Activated naive CD4-positive, alpha-beta T cell treated with anti-CD3 and anti-CD28 coated beads, Interleukin-2, amount 50 U/mL, for 72 hours (primary cell): Measurements from ENCODE around the gene EFTUD2. TPM values are rescaled to one million over a fixed set of nuclear protein-coding genes. Genes with fewer than 3 reads are reported as not detected.

Experiments
- ATAC-seq, 2 donors: fragments of 150-1000 bp; cut with Tn5 transposase; 2 replicates each; pipeline ENCODE4 v1.10.0; 2021; ENCODE audit warnings: mild to moderate bottlenecking in 2 of 2, moderate library complexity in 2 of 2
- DNase-seq, 2 donors: peaks; one replicate each; pipeline ENCODE4 v3.0.0; 2021 to 2022; ENCODE audit warnings: low spot score in 2 of 2
- H3K27ac Mint-ChIP-seq, 2 donors: one replicate each; pipeline ENCODE4 v1.8.0; 2022; ENCODE audit warnings: mild to moderate bottlenecking in 2 of 2, mixed read lengths in 2 of 2
- H3K36me3 Mint-ChIP-seq, 2 donors: one replicate each; pipeline ENCODE4 v1.8.0; 2022; ENCODE audit warnings: mixed read lengths in 2 of 2
- H3K9me3 Mint-ChIP-seq, 2 donors: one replicate each; pipeline ENCODE4 v1.8.0; 2022; ENCODE audit warnings: mixed read lengths in 2 of 2
- total RNA-seq, 2 donors: library from RNA; stranded (reverse); gene quantifications; one replicate each; pipeline ENCODE4 v1.2.3, GENCODE V29; 2022

Gene EFTUD2
- total RNA-seq, 2 donors from 2014 or later, result 77.8 to 186 TPM

DNA sequence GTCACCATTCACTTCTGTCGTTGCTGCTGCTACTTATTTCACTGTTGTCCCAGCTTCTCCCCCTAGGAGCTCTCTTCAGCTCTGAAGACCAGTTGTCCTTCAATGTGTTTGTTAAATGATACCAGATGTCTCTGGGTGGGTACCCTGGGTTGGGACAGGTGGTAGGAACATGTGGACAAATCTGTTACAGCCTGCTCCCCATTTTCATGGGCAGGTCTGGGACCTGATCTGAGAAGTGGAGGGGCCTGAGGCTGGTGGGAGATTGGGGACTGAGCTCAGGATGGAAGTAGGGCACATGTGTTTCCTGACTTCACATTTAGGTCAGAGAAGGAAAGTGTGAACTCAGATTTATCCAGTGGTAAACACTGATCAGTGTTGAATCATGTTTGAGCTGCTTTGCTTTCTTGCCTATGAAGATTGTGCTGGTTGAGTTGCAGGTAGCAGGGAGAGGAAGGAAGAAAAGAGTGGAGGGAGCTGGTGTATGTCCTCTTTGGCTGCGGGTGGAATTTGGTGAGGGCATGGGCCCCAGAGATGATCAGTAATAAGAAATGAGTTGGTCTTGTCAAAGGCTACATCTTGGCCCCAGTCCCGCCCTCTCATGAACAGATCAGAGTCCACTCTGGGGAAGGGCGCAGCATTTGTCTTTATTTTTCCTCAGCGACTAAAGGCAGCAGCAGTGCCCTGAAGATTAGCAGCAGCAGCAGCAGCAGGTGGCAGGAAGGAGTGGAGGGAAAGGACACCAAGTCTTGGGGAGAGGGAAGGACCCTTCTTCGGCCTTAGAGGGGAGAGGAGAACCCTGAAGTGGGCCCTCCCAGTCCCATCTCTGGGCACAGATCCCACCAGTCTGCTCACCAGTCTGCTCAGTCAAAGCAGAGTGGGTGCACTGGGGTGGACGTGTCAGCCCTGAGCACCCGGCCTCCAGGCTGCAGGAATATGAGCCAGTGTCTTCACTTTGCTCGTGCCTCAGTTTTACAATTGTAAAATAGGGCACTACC is 6.1 kb upstream of the EFTUD2 start:
- no peaks in the 10 kb centered on the region for H3K9me3 Mint-ChIP-seq
- ATAC-seq, result no peak
- H3K27ac Mint-ChIP-seq, result no peak overlapping the region
- no peak for DNase-seq
- no peaks in the 10 kb centered on the region for H3K36me3 Mint-ChIP-seq

DNA sequence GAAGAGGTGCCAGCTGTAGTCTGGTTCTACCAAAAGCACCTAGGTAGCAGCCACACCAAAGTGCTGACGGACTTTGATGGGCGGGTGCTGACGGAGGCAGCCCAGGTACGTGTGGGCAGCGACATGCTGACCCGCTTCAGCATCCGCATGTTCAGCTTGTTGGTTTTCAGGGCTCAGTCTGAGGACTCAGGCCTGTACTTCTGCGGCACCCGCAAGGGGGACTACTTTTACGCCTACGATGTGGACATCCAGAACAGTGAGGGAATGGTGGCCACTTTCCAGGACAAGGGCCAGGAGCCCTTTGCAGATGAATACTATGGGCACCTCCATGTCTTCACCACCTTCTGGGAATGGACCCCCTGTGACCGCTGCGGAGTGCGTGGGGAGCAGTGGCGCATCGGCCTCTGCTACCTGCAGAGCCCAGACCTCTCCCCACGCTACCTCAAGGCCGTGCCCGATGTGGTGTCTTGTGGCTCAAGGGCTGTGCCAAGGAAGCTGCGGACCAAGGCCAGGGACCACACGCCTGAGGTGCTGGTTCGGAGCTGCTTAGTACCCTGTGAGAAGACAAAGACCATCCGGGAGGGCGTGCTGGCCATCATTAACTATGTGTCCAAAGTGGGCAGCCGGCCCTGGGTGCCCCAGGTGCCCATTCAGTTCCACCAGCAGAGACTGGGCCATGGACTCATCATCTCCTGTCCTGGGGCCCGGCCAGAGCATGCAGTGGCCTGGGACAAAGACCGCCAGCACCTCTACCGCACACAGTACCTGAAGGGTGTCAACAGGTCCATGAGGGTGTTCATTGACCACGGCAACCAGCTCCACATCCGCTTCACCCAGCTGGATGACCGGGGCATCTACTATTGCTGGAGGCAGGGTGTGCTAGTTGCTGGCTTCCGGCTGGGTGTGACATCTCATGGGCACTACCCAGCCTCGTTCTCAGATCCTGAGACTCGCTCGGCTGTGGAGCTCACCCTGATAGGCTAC is 5.0 kb upstream of the EFTUD2 start:
- H3K27ac Mint-ChIP-seq, result no peak overlapping the region
- DNase-seq, result no peak
- ATAC-seq, result no peak
- peaks cover 0 to 2% of the 10 kb centered on the region in 2 donors for H3K36me3 Mint-ChIP-seq
- no peaks in the 10 kb centered on the region for H3K9me3 Mint-ChIP-seq

DNA sequence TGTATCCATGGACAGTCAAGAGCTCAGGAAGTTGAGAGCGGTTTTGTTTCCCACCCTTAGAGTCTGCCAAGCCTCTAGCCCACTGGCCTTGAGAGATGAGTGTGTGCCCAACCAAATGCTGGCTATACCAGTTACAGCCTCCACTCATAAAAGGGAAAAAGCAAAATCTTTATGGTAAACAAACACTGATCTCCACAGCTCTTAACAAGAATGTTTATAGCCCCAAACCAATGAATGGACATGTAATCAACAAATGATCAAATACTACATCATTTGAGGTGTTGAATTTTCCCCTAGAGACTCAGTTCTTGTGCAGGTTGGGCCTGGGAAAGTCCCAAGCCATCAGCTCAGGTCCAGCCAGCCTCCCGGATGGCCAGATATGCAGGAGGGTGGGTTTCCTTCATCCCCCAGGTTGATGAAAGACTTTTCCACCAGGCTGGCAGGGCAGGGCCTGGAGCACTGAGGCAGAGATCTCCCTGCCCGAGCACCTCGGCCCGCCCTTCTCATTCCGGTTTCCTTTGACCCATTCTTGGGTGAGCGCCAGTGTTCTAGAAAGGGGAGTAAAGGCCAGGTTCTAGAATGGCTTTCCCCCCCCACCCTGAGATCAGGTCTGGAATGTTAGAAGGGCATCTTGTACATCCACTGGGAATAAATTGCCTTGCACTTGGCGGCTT is 3.9 kb upstream of the EFTUD2 start:
- ATAC-seq, result no peak
- H3K9me3 Mint-ChIP-seq, result no peaks in the 10 kb centered on the region
- H3K36me3 Mint-ChIP-seq, result peaks cover 6 to 10% of the 10 kb centered on the region in 2 donors
- DNase-seq, result no peak
- no peak overlapping the region for H3K27ac Mint-ChIP-seq

DNA sequence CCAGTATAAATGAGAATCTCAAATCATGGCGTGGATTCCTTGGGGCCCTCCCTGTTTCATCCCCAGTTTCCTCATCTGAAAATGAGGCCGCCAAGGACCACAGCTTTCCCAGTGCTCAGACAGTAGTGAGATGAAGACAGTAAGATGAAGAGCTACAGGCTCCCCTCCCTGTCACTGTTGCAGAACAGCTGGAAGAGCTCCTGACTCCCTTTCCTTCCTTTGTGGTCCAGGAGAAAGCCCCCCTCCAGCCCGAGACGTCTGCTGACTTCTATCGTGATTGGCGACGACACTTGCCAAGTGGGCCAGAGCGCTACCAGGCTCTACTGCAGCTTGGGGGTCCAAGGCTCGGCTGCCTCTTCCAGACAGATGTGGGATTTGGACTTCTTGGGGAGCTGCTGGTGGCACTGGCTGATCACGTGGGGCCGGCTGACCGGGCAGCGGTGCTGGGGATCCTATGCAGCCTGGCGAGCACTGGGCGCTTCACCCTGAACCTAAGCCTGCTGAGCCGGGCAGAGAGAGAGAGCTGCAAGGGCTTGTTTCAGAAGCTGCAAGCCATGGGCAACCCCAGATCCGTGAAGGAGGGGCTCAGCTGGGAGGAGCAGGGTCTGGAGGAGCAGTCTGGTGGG is 3.0 kb upstream of the EFTUD2 start:
- Mint-ChIP-seq H3K36me3 (peaks cover 6 to 10% of the 10 kb centered on the region in 2 donors), H3K9me3 (no peaks in the 10 kb centered on the region), H3K27ac (peak overlapping the region; percentile 36 to 69)
- ATAC-seq, result no peak
- no peak for DNase-seq

DNA sequence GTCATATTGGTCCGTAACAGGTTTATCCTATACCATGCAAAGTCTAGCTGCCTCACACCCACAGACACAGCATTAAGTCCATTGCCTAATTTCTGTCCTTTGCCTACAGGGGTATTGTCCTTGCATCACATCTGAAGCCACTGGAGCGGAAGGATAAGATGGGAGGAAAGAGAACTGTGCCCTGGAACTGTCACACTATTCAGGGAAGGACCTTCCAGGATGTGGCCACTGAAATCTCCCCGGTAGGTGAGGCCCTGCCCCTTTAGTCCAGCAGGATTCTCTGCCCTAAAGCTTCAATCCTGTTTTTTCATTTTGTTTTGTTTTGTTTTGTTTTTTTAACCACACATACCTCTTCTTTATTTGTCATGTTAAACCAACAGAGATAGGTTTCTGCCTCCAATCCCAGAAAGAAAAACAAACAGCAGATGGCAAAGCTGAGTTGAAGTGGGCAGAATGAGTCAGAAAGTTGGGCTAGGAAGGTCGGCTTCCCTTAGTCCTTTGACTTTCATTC is 2.2 kb upstream of the EFTUD2 start:
- DNase-seq, result no peak
- Mint-ChIP-seq H3K36me3 (peaks cover 6 to 10% of the 10 kb centered on the region in 2 donors), H3K9me3 (no peaks in the 10 kb centered on the region), H3K27ac (peak overlapping the region in 1 of 2 donors; percentile 36)
- no peak for ATAC-seq

DNA sequence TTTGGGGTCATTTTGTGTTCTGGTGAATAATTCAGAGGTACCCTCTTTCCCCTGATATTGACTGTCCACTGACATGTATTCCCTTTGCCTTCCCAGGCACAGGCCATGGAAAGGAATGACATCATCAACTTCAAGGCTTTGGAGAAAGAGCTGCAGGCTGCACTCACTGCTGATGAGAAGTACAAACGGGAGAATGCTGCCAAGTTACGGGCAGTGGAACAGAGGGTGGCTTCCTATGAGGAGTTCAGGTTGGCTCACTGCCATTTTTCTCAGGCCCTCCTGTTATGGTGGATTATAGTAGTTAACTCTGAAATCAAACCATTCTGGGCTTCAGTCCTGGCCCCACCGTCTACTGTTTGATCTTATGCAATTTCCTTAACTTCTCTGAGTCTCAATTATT is 1.6 kb upstream of the EFTUD2 start:
- no peak for ATAC-seq
- H3K27ac Mint-ChIP-seq, result no peak overlapping the region
- H3K36me3 Mint-ChIP-seq, result peaks cover 6 to 15% of the 10 kb centered on the region in 2 donors
- no peaks in the 10 kb centered on the region for H3K9me3 Mint-ChIP-seq
- DNase-seq, result no peak

DNA sequence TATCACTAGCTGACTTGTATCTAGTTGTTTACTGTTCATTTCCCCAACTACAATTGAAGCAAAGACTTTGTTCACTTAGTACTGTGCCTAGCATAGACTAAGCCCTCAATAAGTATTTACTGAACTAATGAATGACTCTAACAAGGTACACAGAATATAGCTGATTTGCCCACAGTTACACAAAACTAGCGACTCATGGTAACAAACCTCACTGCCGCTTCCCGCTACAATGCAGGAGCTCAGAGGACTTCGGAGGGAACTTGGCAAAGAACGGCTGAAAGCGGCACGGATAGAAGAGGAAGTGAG is 524 bp downstream of the EFTUD2 start:
- DNase-seq, result no peak
- H3K27ac Mint-ChIP-seq, result peak overlapping the region; percentile 98 to 99
- peaks cover 6 to 19% of the 10 kb centered on the region in 2 donors for H3K36me3 Mint-ChIP-seq
- no peak for ATAC-seq
- H3K9me3 Mint-ChIP-seq, result no peaks in the 10 kb centered on the region

DNA sequence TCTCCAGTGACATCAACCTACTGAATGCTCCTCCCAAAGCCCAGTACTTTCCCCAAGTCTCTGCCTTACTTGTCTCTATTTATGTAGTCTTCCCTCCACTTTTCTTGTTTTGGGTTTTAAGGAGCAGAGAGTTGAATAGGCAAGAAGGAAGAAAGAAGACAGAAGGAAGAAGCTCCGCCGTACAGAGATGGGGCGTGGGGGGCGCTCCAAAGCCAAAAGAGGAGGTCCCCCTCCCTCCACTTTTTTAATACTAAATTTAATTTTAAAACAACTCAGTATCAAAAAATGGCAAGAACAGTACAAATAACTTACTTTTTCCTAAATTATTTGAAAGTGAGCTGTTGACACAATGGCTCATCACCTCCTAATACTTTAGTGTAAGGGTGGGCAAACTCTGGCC is 4.6 kb downstream of the EFTUD2 start:
- DNase-seq, result no peak
- H3K36me3 Mint-ChIP-seq, result peaks cover 6 to 19% of the 10 kb centered on the region in 2 donors

DNA sequence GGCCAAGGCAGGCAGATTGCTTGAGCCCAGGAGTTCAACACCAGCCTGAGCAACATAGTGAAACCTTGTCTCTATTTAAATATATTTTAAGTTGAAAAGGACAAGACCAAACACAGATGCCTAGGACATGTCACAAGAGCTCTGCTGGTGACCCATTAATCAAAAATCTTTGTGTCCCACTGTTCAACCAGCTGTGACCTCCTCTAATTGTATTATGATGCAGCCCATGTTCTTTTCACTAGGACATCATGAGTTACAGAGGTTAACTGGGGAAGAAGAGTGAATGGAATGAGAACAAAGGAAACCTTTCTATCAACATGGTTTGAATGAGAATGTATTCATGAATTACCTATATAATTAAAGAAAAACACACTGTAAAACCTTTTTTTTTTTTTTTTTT is 7.0 kb downstream of the EFTUD2 start:
- no peak overlapping the region for H3K27ac Mint-ChIP-seq
- H3K9me3 Mint-ChIP-seq, result no peaks in the 10 kb centered on the region
- peaks cover 0 to 9% of the 10 kb centered on the region in 2 donors for H3K36me3 Mint-ChIP-seq
- DNase-seq (no peak), ATAC-seq (no peak)

More for the DNA sequence above, 4.6 kb downstream of the EFTUD2 start:
- H3K27ac Mint-ChIP-seq, result no peak overlapping the region
- no peak for ATAC-seq
- H3K9me3 Mint-ChIP-seq, result no peaks in the 10 kb centered on the region

DNA sequence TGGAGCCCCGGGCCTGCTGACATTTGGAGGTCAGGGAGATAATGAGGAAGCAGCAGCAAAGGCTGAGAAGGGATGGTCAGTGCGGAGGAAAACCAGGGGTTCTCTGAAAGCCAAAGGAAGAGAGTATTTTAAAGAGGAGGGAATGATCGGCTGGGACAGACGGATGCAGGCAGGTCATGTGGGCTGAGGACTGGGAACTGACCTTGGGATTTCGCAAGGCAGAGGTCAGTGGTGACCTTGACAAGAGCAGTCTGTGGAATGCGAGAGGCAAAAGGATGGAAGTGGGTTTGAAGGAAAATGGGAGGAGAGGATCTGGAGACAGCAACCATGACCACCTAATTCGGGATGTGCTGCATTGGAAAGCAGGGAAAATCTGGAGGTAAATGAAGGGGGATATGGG is 10.2 kb downstream of the EFTUD2 start:
- DNase-seq (no peak), ATAC-seq (no peak)
- Mint-ChIP-seq H3K9me3 (no peaks in the 10 kb centered on the region), H3K27ac (no peak overlapping the region), H3K36me3 (no peaks in the 10 kb centered on the region)

DNA sequence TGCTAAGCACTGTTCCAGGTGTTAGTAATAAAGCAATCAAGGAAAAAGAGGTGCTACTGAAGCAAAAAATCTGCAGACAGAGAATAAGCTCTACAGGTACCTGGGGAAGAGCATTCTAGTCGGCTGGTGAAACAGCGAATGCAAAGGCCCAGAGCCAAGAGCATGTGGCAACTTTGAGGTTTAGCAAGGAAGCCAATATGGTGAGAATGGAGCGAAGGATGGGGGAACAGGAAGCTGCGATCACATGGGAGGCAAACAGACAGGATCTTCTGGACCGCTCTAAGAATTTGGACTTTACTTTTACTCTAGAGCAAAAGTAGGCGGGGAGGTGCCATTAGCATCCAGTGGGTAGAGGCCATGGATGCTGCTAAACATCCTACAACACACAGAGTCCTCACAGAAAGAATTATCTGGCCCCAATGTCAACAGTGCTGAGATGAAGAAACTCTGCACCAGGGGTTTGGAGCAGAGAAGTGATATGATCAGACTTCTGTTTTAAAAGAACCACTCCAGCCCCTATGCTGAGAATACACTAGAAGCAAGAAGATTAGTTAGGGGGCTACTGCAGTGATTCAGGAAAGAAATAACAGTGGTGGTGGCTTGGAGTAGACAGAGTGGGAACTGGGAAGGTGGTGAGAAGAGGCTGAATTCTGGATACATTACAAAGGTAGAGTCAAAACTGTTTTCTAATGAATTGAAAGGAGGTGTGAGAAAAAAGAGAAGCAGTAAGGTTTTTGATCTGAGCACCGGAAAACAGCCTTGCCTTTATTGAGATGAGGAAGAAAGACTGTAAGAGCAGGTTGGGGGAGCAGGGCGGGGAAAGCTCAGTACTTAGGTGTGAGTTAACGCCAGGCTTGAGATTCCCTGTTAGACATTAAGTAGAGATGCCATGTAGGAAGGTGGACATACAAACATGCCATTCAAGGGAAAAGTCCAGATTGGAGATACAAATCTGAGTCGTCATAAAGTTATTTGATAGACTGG is 11.0 kb downstream of the EFTUD2 start:
- ATAC-seq (peak; percentile 30 to 66), DNase-seq (no peak)
- H3K27ac Mint-ChIP-seq, result no peak overlapping the region

DNA sequence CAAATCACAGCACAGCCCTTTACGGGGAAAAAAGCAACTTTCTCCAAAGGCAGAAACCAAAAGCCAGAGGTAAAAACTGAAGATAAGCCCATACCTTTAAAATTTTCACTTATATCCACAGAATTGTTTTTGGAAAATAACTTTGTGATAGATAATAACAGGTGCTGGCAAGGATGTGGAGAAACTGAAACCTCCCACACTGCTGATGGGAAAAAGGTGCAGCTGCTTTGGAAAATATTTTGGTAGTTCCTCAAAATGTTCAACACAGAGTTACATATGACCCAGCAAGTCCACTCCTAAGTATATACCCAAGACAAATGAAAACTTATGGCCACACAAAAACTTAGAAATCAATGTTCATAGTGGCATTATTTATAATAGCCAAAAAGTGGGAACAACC is 12.2 kb downstream of the EFTUD2 start:
- Mint-ChIP-seq H3K36me3 (peaks cover 9 to 12% of the 10 kb centered on the region in 2 donors), H3K9me3 (no peaks in the 10 kb centered on the region), H3K27ac (no peak overlapping the region)
- DNase-seq (no peak), ATAC-seq (no peak)

More for the DNA sequence above, 11.0 kb downstream of the EFTUD2 start:
- Mint-ChIP-seq H3K36me3 (peaks cover 0 to 4% of the 10 kb centered on the region in 2 donors), H3K9me3 (no peaks in the 10 kb centered on the region)

DNA sequence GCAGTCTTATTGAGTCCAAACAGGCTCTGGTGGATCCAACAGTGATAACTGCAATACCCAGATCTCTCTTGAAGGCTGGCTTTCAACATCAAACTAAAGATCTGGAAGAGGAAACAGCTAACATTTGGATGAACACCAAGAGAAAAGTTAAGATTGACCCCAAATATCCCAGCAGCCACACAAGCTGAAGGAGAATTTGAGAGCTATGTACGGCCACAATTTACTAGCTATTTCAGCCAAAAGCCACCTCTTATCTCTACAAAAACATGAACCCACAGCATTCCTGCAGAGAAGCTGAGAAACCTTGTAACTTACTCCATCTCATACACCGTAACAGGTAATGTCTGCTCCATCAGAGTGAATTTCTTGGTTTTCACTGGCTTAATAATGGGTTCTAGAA is 14.3 kb downstream of the EFTUD2 start:
- Mint-ChIP-seq H3K27ac (no peak overlapping the region), H3K9me3 (no peaks in the 10 kb centered on the region), H3K36me3 (peaks cover 9 to 12% of the 10 kb centered on the region in 2 donors)
- DNase-seq (no peak), ATAC-seq (no peak)

DNA sequence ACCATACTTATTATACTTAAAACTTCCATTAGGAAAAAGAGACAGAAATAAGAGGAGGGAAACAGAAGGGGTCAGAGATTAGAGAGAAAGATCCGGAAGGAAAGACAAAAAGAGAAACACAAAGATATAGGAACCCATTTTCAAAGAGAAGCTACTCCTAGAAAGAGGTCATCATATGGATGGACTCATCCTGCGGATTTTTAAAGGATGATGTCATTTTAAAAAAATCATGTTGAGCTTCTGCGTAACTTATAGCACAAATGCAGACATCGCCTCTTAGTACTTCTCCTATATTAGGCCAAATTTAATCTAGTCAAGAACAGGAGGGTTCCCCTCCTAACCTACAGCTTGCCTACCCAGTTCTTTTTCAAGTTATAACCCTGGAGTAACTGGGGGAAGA is 18.1 kb downstream of the EFTUD2 start:
- H3K36me3 Mint-ChIP-seq, result peaks cover 15 to 17% of the 10 kb centered on the region in 2 donors
- ATAC-seq, result no peak
- no peaks in the 10 kb centered on the region for H3K9me3 Mint-ChIP-seq
- no peak for DNase-seq
- peak overlapping the region in 1 of 2 donors; percentile 84 for H3K27ac Mint-ChIP-seq

DNA sequence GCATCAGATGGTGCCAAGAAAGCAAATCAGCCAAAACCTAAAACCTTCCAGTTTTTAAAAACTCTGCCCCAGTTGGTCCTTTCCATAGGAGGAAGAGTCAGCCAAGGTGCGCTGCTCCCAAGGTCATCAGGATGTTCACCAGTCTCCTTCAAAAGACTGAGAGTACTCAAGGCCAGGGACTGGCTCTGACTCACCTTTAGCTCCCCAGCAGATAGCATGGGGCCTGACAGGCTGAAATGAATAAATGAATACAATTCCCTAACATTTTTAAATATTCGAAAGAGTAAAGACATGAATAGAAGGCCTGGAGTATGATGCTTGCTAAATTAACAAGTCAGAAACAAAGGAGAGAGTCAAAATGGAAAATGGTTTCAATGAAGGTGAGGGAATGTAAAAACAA is 19.2 kb downstream of the EFTUD2 start:
- peaks cover 15 to 17% of the 10 kb centered on the region in 2 donors for H3K36me3 Mint-ChIP-seq
- H3K9me3 Mint-ChIP-seq, result no peaks in the 10 kb centered on the region
- H3K27ac Mint-ChIP-seq, result peak overlapping the region in 1 of 2 donors; percentile 83
- no peak for ATAC-seq
- no peak for DNase-seq
